Bronchial epithelial cell (primary cell): Measurements from ENCODE around the gene CDK15. TPM values are rescaled to one million over a fixed set of nuclear protein-coding genes. Genes with fewer than 3 reads are reported as not detected.

Experiments
- DNase-seq: peaks from one replicate; pipeline ENCODE4 v3.0.0-alpha.2; 2010; ENCODE audit warnings: low read depth
- FAIRE-seq: peaks from 2 replicates; lab custom pipeline; 2011; peaks lifted over from hg19 to GRCh38; lab: Jason Lieb, UNC
- H3K27me3 ChIP-seq: 2 replicates; pipeline ENCODE4 v1.5.1; 2011; ENCODE audit warnings: low read length; ENCODE audit not compliant: control insufficient read depth, insufficient read depth
- H3K36me3 ChIP-seq: 2 replicates; pipeline ENCODE4 v1.5.1; 2011; ENCODE audit warnings: low read length; ENCODE audit not compliant: control insufficient read depth, insufficient read depth
- H3K4me3 ChIP-seq: 2 replicates; pipeline ENCODE4 v1.5.1; 2011; ENCODE audit warnings: mild to moderate bottlenecking, low read depth, low read length, control low read depth
- CTCF ChIP-seq: IDR thresholded peaks from 2 replicates; pipeline ENCODE4 v1.5.1; 2011; ENCODE audit warnings: mild to moderate bottlenecking, moderate library complexity, low read length, control low read depth, inconsistent platforms; ENCODE audit not compliant: insufficient read depth, severe bottlenecking
- total RNA-seq: library from RNA; depleted of rRNA; stranded (reverse); fragments of >200 nt; gene quantifications from 2 replicates; pipeline ENCODE4 v1.2.1, GENCODE V29; 2014

CDK15 gene
- total RNA-seq, 1 donor from 2014 or later = 0.26 TPM

GRCh38 chr2:201880993-201881611 is 74.8 kb downstream of the CDK15 start:
- H3K27me3 ChIP-seq = peaks cover 15% of the 10 kb centered on the region
- FAIRE-seq = no peak

DNA sequence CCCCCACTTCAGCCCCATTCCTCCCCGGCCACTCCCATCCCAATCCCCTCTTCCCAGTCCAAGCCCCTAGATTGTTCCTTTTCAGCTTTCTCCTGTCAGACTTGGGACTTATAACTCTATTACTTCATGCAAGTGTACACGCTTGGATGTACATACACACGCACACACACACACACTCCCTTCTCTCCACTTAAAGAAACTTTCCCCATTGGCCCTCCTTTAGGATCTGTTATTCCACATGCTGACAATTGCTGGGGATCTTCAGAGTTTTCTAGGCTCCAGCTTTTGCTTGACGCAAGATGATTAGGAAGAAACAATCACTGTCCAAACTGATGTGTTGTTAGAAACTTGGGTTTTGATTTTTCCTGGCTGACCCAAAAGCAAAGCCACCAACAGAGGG is 75.4 kb downstream of the CDK15 start:
- Histone ChIP-seq H3K27me3 (peaks cover 15% of the 10 kb centered on the region), H3K36me3 (no peaks in the 10 kb centered on the region), H3K4me3 (no peak overlapping the region)
- TF ChIP-seq CTCF = no peak
- DNase-seq = no peak
- FAIRE-seq = no peak

More at GRCh38 chr2:201880993-201881611, 74.8 kb downstream of the CDK15 start:
- TF ChIP-seq CTCF = no peak
- H3K36me3 ChIP-seq = no peaks in the 10 kb centered on the region
- DNase-seq = no peak
- H3K4me3 ChIP-seq = no peak overlapping the region

DNA sequence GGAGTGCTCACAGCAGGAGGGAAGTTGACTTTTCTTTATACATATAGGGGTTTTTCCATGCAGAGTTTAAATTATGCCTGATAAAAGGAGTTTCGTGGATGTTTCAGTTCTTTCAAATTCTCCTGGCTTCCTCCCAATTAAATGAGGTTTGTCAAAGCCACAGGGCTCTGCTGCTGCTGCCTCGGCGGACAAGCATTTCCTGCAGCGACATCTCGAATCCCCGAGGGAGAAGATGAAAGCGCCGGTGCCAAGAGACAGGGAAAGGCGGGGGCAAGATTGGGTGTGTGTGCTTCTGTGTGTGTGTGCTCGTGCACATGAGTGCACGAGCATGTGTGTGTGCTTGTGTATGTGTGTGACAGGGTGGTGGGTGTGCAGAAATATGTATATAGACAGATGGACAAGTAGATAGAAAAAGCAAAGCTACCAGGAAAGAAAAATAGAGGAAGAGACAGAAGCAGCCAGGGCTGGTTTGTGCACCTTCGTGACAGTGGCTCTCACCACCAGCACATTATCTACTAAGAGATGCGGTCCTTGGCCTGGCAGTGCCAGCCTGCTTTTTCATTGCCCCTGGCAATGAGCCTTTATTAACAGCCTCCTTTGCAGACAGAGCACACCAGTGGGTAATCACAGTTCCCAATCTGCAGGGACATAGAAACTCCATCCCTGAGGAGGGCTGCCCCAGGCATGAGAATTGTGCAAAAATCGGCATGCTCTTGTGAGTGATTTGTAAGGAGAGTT is 76.2 kb downstream of the CDK15 start:
- H3K4me3 ChIP-seq = no peak overlapping the region
- no peak for TF ChIP-seq CTCF
- peaks cover 15% of the 10 kb centered on the region for H3K27me3 ChIP-seq
- no peak for DNase-seq
- H3K36me3 ChIP-seq = no peaks in the 10 kb centered on the region
- no peak for FAIRE-seq

GRCh38 chr2:201883606-201884369 is 77.5 kb downstream of the CDK15 start:
- DNase-seq (no peak), FAIRE-seq (no peak)
- no peak for TF ChIP-seq CTCF
- no peaks in the 10 kb centered on the region for H3K36me3 ChIP-seq
- H3K4me3 ChIP-seq = no peak overlapping the region
- H3K27me3 ChIP-seq = peaks cover 18% of the 10 kb centered on the region

GRCh38 chr2:201886504-201886903 is 80.2 kb downstream of the CDK15 start:
- peaks cover 18% of the 10 kb centered on the region for H3K27me3 ChIP-seq
- H3K36me3 ChIP-seq = no peaks in the 10 kb centered on the region
- no peak overlapping the region for H3K4me3 ChIP-seq
- TF ChIP-seq CTCF = no peak
- DNase-seq = peak; percentile 84
- no peak for FAIRE-seq
